GM23248 (cell line): ENCODE measurements around the gene RAP2B. TPM values are rescaled to one million over a fixed set of nuclear protein-coding genes. Genes with fewer than 3 reads are reported as not detected.
"Not testable (repeated sequence)": the region's sequence is repeated elsewhere in the genome, so short reads cannot be mapped to it uniquely, and the experiment has no call there.

ENCODE experiments used
- DNase-seq: peaks from one replicate; pipeline ENCODE4 v3.0.0-alpha.2; 2015
- H2AFZ ChIP-seq: fragments of 200-600 bp; sonication (generic); 2 replicates; pipeline ENCODE4 v1.6.1; 2016; ENCODE audit warnings: antibody characterized with exemption
- H3F3A ChIP-seq: fragments of 200-600 bp; sonication (generic); 2 replicates; pipeline ENCODE4 v1.6.1; 2016; ENCODE audit warnings: mild to moderate bottlenecking, antibody characterized with exemption, mixed run types; ENCODE audit not compliant: insufficient read depth
- H3K27ac ChIP-seq: fragments of 200-600 bp; sonication (generic); 2 replicates; pipeline ENCODE4 v1.5.1; 2016; ENCODE audit warnings: mild to moderate bottlenecking
- H3K27me3 ChIP-seq: fragments of 200-600 bp; sonication (generic); replicated peaks from 2 replicates; pipeline ENCODE4 v1.6.1; 2016; ENCODE audit warnings: mild to moderate bottlenecking; ENCODE audit not compliant: insufficient read depth
- H3K36me3 ChIP-seq: fragments of 200-600 bp; sonication (generic); 2 replicates; pipeline ENCODE4 v1.6.1; 2016; ENCODE audit warnings: low read depth, mild to moderate bottlenecking
- H3K4me1 ChIP-seq: fragments of 200-600 bp; sonication (generic); 2 replicates; pipeline ENCODE4 v1.6.1; 2016; ENCODE audit warnings: mild to moderate bottlenecking; ENCODE audit not compliant: insufficient read depth
- H3K4me2 ChIP-seq: fragments of 200-600 bp; sonication (generic); one replicate; pipeline ENCODE4 v1.6.1; 2016; ENCODE audit warnings: mild to moderate bottlenecking; ENCODE audit not compliant: unreplicated experiment
- H3K4me3 ChIP-seq: fragments of 200-600 bp; sonication (generic); 2 replicates; pipeline ENCODE4 v1.5.1; 2016; ENCODE audit warnings: mild to moderate bottlenecking
- H3K79me2 ChIP-seq: fragments of 200-600 bp; sonication (generic); 2 replicates; pipeline ENCODE4 v1.6.1; 2016; ENCODE audit warnings: mild to moderate bottlenecking; ENCODE audit not compliant: insufficient read depth
- H3K9ac ChIP-seq: fragments of 200-600 bp; sonication (generic); 2 replicates; pipeline ENCODE4 v1.6.1; 2016; ENCODE audit warnings: mild to moderate bottlenecking
- H3K9me2 ChIP-seq: fragments of 200-600 bp; sonication (generic); 2 replicates; pipeline ENCODE4 v1.6.1; 2016; ENCODE audit warnings: mixed run types, mild to moderate bottlenecking, moderate library complexity; ENCODE audit not compliant: insufficient read depth
- H3K9me3 ChIP-seq: fragments of 200-600 bp; sonication (generic); one replicate; pipeline ENCODE4 v1.6.1; 2017; ENCODE audit warnings: low read depth
- H4K20me1 ChIP-seq: fragments of 200-600 bp; sonication (generic); 2 replicates; pipeline ENCODE4 v1.6.0; 2016; ENCODE audit not compliant: insufficient read depth
- EZH2 ChIP-seq: fragments of 200-600 bp; sonication (generic); IDR thresholded peaks from 2 replicates; pipeline ENCODE4 v1.6.1; 2018; ENCODE audit warnings: antibody characterized with exemption, mild to moderate bottlenecking; ENCODE audit not compliant: insufficient read depth, poor library complexity, severe bottlenecking
- EZH2phosphoT487 ChIP-seq: fragments of 200-600 bp; sonication (generic); IDR thresholded peaks from 2 replicates; pipeline ENCODE4 v1.6.1; 2018; ENCODE audit warnings: antibody characterized with exemption, moderate library complexity, mild to moderate bottlenecking, low read depth; ENCODE audit not compliant: insufficient read depth
- WGBS, 2 experiments: methylation state at CpG; one replicate each; pipeline ENCODE4 v1.1.6; 2015 to 2017; ENCODE audit warnings: low lambda C conversion rate in 2 of 2, low coverage in 1 of 2; ENCODE audit errors: missing lambda C conversion rate in 2 of 2; 5-methylcytosine and 5-hydroxymethylcytosine counted together
- in situ Hi-C: fragments of 300-500 bp; cut with MboI; formaldehyde crosslinking; loops from 2 replicates; pipeline ENCODE4 v1.15.0; 2020
- polyA plus RNA-seq: library from polyadenylated mRNA; unstranded; fragments of >200 nt; fragmentation: Nextera tagmentation; extraction: Ambion mirVana; gene quantifications from 2 replicates; pipeline ENCODE4 v1.2.1, GENCODE V29; 2016
- total RNA-seq: library from RNA; depleted of rRNA; stranded (reverse); fragments of >200 nt; shearing (Covaris generic); gene quantifications from 2 replicates; pipeline ENCODE4 v1.2.3, GENCODE V29; 2014

The RAP2B gene
- total and polyA plus RNA-seq, 2 experiments from 2014 or later: 12.9 to 13.2 TPM

GRCh38 chr3:153144779-153145178 lies 17.2 kb upstream of the RAP2B start:
- in situ Hi-C loops: loop anchor here (10.0 kb wide), 1 partner anchor 90 kb away; no protein-coding TSS in a partner anchor
- DNase-seq: peak; percentile 73
- Histone ChIP-seq H3K4me2 (peak overlapping the region; percentile 33), H2AFZ (peak overlapping the region; percentile 31), H3K27ac (peak overlapping the region; percentile 12; the same call in 1 of the 2 replicates), H3K79me2 (no peaks in the 10 kb centered on the region), H3K4me3 (no peak overlapping the region), H3K36me3 (no peaks in the 10 kb centered on the region), H3K27me3 (no peaks in the 10 kb centered on the region), H4K20me1 (no peaks in the 10 kb centered on the region), H3K4me1 (peaks cover 28% of the 10 kb centered on the region), H3K9ac (no peak overlapping the region), H3F3A (peaks cover 11% of the 10 kb centered on the region), H3K9me3 (no peaks in the 10 kb centered on the region), H3K9me2 (no peaks in the 10 kb centered on the region)
- 12 to 27% methylated on average over 1 of the region's 1 CpG for WGBS, 2 experiments
- TF ChIP-seq EZH2phosphoT487 (no peak), EZH2 (no peak)

DNA sequence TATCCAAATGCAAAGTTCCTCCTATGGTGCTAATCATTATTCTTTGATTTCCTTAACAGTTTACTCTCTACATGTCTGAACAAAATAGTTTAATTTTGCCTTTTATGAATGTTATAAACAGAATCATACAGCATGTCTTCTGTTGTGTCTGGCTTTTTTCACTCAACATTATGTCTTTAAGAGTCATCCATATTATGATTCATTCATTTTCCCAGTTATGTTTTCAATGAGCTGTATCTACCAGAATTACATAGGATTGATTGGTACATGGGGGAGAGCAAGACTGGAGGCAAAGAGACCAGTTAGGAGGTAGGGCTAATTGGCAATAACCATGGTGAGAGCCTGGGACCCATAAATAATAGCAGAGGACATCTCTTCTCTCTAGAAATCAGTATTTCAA lies 16.6 kb upstream of the RAP2B start:
- in situ Hi-C loops: loop anchor here (10.0 kb wide), 1 partner anchor 91 kb away; no protein-coding TSS in a partner anchor
- no peak for DNase-seq
- no peak overlapping the region for H3K9ac ChIP-seq
- H3K79me2 ChIP-seq: no peaks in the 10 kb centered on the region
- H3K36me3 ChIP-seq: no peaks in the 10 kb centered on the region
- H3K4me3 ChIP-seq: no peak overlapping the region
- H3K27ac ChIP-seq: no peak overlapping the region
- no peak for TF ChIP-seq EZH2
- TF ChIP-seq EZH2phosphoT487: no peak
- H3K4me2 ChIP-seq: peak overlapping the region; percentile 33
- H3F3A ChIP-seq: peaks cover 6% of the 10 kb centered on the region
- H3K4me1 ChIP-seq: peaks cover 25% of the 10 kb centered on the region
- no peaks in the 10 kb centered on the region for H3K9me3 ChIP-seq
- peak overlapping the region; percentile 31 for H2AFZ ChIP-seq
- H3K9me2 ChIP-seq: no peaks in the 10 kb centered on the region
- H3K27me3 ChIP-seq: no peaks in the 10 kb centered on the region
- no peaks in the 10 kb centered on the region for H4K20me1 ChIP-seq

GRCh38 chr3:153146191-153147053 lies 15.6 kb upstream of the RAP2B start:
- Histone ChIP-seq H3K4me3 (no peak overlapping the region), H3K4me1 (peaks cover 18% of the 10 kb centered on the region), H4K20me1 (no peaks in the 10 kb centered on the region), H3K36me3 (no peaks in the 10 kb centered on the region), H3K9me3 (no peaks in the 10 kb centered on the region), H3K27ac (no peak overlapping the region), H3K9ac (no peak overlapping the region), H3K27me3 (no peaks in the 10 kb centered on the region), H2AFZ (no peak overlapping the region), H3K4me2 (no peak overlapping the region), H3K79me2 (no peaks in the 10 kb centered on the region), H3K9me2 (no peaks in the 10 kb centered on the region), H3F3A (no peaks in the 10 kb centered on the region)
- in situ Hi-C loops: loop anchor here (10.0 kb wide), 1 partner anchor 92 kb away; no protein-coding TSS in a partner anchor
- DNase-seq: no peak
- WGBS, 2 experiments: 94 to 95% methylated on average over 6 of the region's 6 CpGs
- no peak for TF ChIP-seq EZH2phosphoT487
- TF ChIP-seq EZH2: no peak

GRCh38 chr3:153150991-153151390 lies 11.0 kb upstream of the RAP2B start:
- no peak for DNase-seq
- no peaks in the 10 kb centered on the region for H3K36me3 ChIP-seq
- no peak overlapping the region for H3K4me3 ChIP-seq
- TF ChIP-seq EZH2phosphoT487 (no peak), EZH2 (no peak)
- H3F3A ChIP-seq: no peaks in the 10 kb centered on the region
- no peaks in the 10 kb centered on the region for H3K9me3 ChIP-seq
- H3K9me2 ChIP-seq: no peaks in the 10 kb centered on the region
- H4K20me1 ChIP-seq: no peaks in the 10 kb centered on the region
- H3K4me2 ChIP-seq: no peak overlapping the region
- in situ Hi-C loops: loop anchor here (25.0 kb wide), 1 partner anchor 611 kb away; no protein-coding TSS in a partner anchor
- H3K9ac ChIP-seq: no peak overlapping the region
- WGBS, 2 experiments: 47 to 48% methylated on average over 2 of the region's 2 CpGs
- H2AFZ ChIP-seq: no peak overlapping the region
- no peaks in the 10 kb centered on the region for H3K79me2 ChIP-seq
- no peaks in the 10 kb centered on the region for H3K27me3 ChIP-seq
- H3K27ac ChIP-seq: no peak overlapping the region
- H3K4me1 ChIP-seq: no peaks in the 10 kb centered on the region

DNA sequence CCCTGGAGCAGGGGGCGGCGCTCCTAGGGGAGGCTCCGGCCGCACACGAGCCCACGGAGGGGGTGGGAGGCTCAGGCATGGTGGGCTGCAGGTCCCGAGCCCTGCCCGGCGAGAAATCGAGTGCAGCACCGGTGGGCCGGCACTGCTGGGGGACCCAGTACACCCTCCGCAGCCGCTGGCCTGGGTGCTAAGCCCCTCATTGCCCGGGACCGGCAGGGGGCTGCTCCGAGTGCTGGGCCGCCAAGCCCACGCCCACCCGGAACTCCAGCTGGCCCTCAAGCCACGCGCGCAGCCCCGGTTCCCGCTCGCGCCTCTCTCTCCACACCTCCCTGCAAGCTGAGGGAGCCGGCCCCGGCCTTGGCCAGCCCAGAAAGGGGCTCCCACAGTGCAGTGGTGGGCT lies 6.2 kb upstream of the RAP2B start:
- H3K4me3 ChIP-seq, H3K79me2 ChIP-seq, H2AFZ ChIP-seq, H3K9ac ChIP-seq, H3K27ac ChIP-seq, H3K4me1 ChIP-seq, H3K9me3 ChIP-seq, H3F3A ChIP-seq, DNase-seq, H3K36me3 ChIP-seq, H3K9me2 ChIP-seq, H3K27me3 ChIP-seq, H3K4me2 ChIP-seq, H4K20me1 ChIP-seq: not testable (repeated sequence)
- 97 to 100% methylated on average over 11 to 29 of the region's 29 CpGs for WGBS, 2 experiments
- in situ Hi-C loops: loop anchor here (25.0 kb wide), 1 partner anchor 607 kb away; no protein-coding TSS in a partner anchor
